Liver (tissue), 9 donors: ENCODE results near the gene CSF2RB. TPM values are rescaled to one million over a fixed set of nuclear protein-coding genes. Genes with fewer than 3 reads are reported as not detected.

Experiments used
- DNase-seq: peaks from one replicate; pipeline ENCODE4 v3.0.0-alpha.2; 2017; ENCODE audit warnings: low spot score
- H3K27ac ChIP-seq, 2 donors: one replicate each; pipeline ENCODE4 v1.7.0; 2013; ENCODE audit warnings: inconsistent platforms in 2 of 2, low read length in 2 of 2, control low read depth in 1 of 2, low read depth in 1 of 2, mild to moderate bottlenecking in 1 of 2
- H3K27me3 ChIP-seq, 4 donors: one replicate each; pipeline versions ENCODE4 v1.6.1 to v1.7.0; 2013; ENCODE audit warnings: low read length in 3 of 4, inconsistent platforms in 1 of 4, mild to moderate bottlenecking in 1 of 4, moderate library complexity in 1 of 4; ENCODE audit not compliant: control insufficient read depth in 4 of 4, insufficient read depth in 4 of 4
- H3K36me3 ChIP-seq, 4 donors: one replicate each; pipeline versions ENCODE4 v1.6.1 to v1.7.0; 2013; ENCODE audit warnings: low read length in 3 of 4, mild to moderate bottlenecking in 3 of 4, low read depth in 1 of 4, moderate library complexity in 1 of 4; ENCODE audit not compliant: control insufficient read depth in 4 of 4, insufficient read depth in 3 of 4
- H3K4me1 ChIP-seq, 4 donors: one replicate each; pipeline versions ENCODE4 v1.6.1 to v1.7.0; 2013; ENCODE audit warnings: low read length in 3 of 4, mild to moderate bottlenecking in 3 of 4, moderate library complexity in 1 of 4; ENCODE audit not compliant: control insufficient read depth in 4 of 4, insufficient read depth in 4 of 4
- H3K4me3 ChIP-seq, 3 donors: one replicate each; pipeline versions ENCODE4 v1.6.1 to v1.7.0; 2013; ENCODE audit warnings: low read length in 3 of 3, control low read depth in 1 of 3, low read depth in 1 of 3, mild to moderate bottlenecking in 1 of 3
- H3K9ac ChIP-seq, 2 donors: one replicate each; pipeline ENCODE4 v1.7.0; 2013; ENCODE audit warnings: low read length in 2 of 2, mild to moderate bottlenecking in 2 of 2, moderate library complexity in 2 of 2, control low read depth in 1 of 2, low read depth in 1 of 2
- H3K9me3 ChIP-seq, 4 donors: one replicate each; pipeline versions ENCODE4 v1.6.1 to v1.7.0; 2013; ENCODE audit warnings: low read length in 3 of 4; ENCODE audit not compliant: control insufficient read depth in 4 of 4
- EGR1 ChIP-seq, 2 donors: IDR thresholded peaks; 2 replicates each; pipeline ENCODE4 v1.6.1; 2016 to 2018; ENCODE audit warnings: antibody characterized with exemption in 2 of 2, low read depth in 2 of 2
- FOXA1 ChIP-seq: IDR thresholded peaks from 2 replicates; pipeline ENCODE4 v1.6.1; 2016; ENCODE audit warnings: antibody characterized with exemption
- FOXA2 ChIP-seq: IDR thresholded peaks from 2 replicates; pipeline ENCODE4 v1.6.1; 2016; ENCODE audit warnings: antibody characterized with exemption
- GABPA ChIP-seq, 2 donors: IDR thresholded peaks in 1 of 2; conservative IDR thresholded peaks in 1 of 2; 2 replicates each; pipeline ENCODE4 v1.6.1; 2016; ENCODE audit warnings: antibody characterized with exemption in 2 of 2, mild to moderate bottlenecking in 1 of 2, moderate library complexity in 1 of 2
- HNF4A ChIP-seq, 2 donors: conservative IDR thresholded peaks; 2 replicates each; pipeline ENCODE4 v1.6.1; 2016; ENCODE audit warnings: antibody characterized with exemption in 2 of 2, mild to moderate bottlenecking in 2 of 2
- HNF4G ChIP-seq: IDR thresholded peaks from 2 replicates; pipeline ENCODE4 v1.6.1; 2016; ENCODE audit warnings: antibody characterized with exemption
- JUND ChIP-seq, 2 donors: IDR thresholded peaks; 2 replicates each; pipeline ENCODE4 v1.6.1; 2016; ENCODE audit warnings: antibody characterized with exemption in 2 of 2
- NR2F2 ChIP-seq: IDR thresholded peaks from 2 replicates; pipeline ENCODE4 v1.6.1; 2016; ENCODE audit warnings: antibody characterized with exemption
- RAD21 ChIP-seq, 2 donors: IDR thresholded peaks; 2 replicates each; pipeline ENCODE4 v1.6.1; 2016; ENCODE audit warnings: antibody characterized with exemption in 2 of 2, mild to moderate bottlenecking in 2 of 2
- RXRA ChIP-seq, 2 donors: IDR thresholded peaks; 2 replicates each; pipeline ENCODE4 v1.6.1; 2017 to 2018; ENCODE audit warnings: antibody characterized with exemption in 2 of 2, mild to moderate bottlenecking in 1 of 2
- SP1 ChIP-seq: IDR thresholded peaks from 2 replicates; pipeline ENCODE4 v1.6.1; 2018; ENCODE audit warnings: antibody characterized with exemption, mild to moderate bottlenecking
- TAF1 ChIP-seq: conservative IDR thresholded peaks from 2 replicates; pipeline ENCODE4 v1.6.1; 2016; ENCODE audit warnings: antibody characterized with exemption, mild to moderate bottlenecking
- YY1 ChIP-seq: IDR thresholded peaks from 2 replicates; pipeline ENCODE4 v1.6.1; 2016; ENCODE audit warnings: antibody characterized with exemption, mild to moderate bottlenecking
- WGBS: extraction: QIAGEN DNeasy Blood & Tissue Kit; methylation state at CpG from one replicate; pipeline ENCODE4 v1.1.7; 2013; 5-methylcytosine and 5-hydroxymethylcytosine counted together
- polyA plus RNA-seq, 2 donors: library from polyadenylated mRNA; stranded (reverse) in 1 of 2; unstranded in 1 of 2; fragments of 200-250 nt in 1 of 2; fragments of >200 nt in 1 of 2; fragmentation: Nextera tagmentation in 1 of 2; extraction: Ambion mirVana in 1 of 2; gene quantifications; one replicate each; pipeline versions ENCODE4 v1.2.1 to v1.2.3, GENCODE V29; 2013 to 2015
- total RNA-seq, 2 donors: library from RNA; depleted of rRNA; stranded (reverse); fragments of >200 nt; gene quantifications; one replicate each; pipeline ENCODE4 v1.2.3, GENCODE V29; 2014
- TF ChIP-seq, protein P1 (sequence below): IDR thresholded peaks from 2 replicates; pipeline ENCODE4 v1.6.1; 2016; ENCODE audit warnings: antibody characterized with exemption, mild to moderate bottlenecking
- TF ChIP-seq, protein P2 (sequence below): IDR thresholded peaks from 2 replicates; pipeline ENCODE4 v1.6.1; 2016; ENCODE audit warnings: antibody characterized with exemption
- TF ChIP-seq, protein P3 (sequence below): fragments of 150-350 bp; IDR thresholded peaks from 2 replicates; pipeline ENCODE4 v1.5.1; 2017; ENCODE audit warnings: improper control_type of control experiment, low read depth, low read length; ENCODE audit not compliant: missing input control
- TF ChIP-seq, protein P4 (sequence below): IDR thresholded peaks from 2 replicates; pipeline ENCODE4 v1.6.1; 2016; ENCODE audit warnings: antibody characterized with exemption
- TF ChIP-seq, protein P5 (sequence below): IDR thresholded peaks from 2 replicates; pipeline ENCODE4 v1.6.1; 2016; ENCODE audit warnings: antibody characterized with exemption
- donor health status: healthy.
- donor health status: healthy.
- donor health status: healthy.
- donor health status: healthy.
- donor health status: healthy.

Gene CSF2RB
- total and polyA plus RNA-seq, 4 donors, result 0.72 to 10.5 (median 2.3) TPM

DNA sequence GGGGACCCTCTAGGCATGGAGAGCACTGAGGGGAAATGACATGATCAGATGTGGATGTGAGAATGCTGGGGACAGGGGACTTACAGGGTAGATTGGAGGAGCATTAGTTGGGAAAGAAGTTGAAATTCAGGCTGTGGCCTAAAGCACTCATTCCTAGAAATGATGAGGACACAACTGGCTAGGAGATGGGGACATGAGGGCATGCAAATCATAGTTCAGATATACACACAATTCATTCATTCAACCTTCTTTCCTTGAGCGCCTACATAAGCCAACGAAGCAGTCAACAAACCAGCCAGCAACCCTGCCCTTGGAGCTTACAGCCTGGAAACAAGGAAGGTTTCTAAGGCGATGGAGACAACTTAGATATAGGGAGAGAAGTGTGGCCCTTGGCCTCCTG is 14.2 kb downstream of the CSF2RB start:
- Histone ChIP-seq H3K4me3 (no peak overlapping the region), H3K36me3 (no peaks in the 10 kb centered on the region), H3K9ac (no peak overlapping the region), H3K4me1 (no peaks in the 10 kb centered on the region), H3K27ac (no peak overlapping the region), H3K27me3 (peaks cover 0 to 2% (median 0%) of the 10 kb centered on the region in 4 donors), H3K9me3 (no peaks in the 10 kb centered on the region)
- DNase-seq, result peak; percentile 13
- WGBS, result 59% methylated on average over 3 of the region's 3 CpGs
- no peak for TF ChIP-seq JUND (IDR thresholded peaks at IDR 0.05)
- TF ChIP-seq, protein P1, sequence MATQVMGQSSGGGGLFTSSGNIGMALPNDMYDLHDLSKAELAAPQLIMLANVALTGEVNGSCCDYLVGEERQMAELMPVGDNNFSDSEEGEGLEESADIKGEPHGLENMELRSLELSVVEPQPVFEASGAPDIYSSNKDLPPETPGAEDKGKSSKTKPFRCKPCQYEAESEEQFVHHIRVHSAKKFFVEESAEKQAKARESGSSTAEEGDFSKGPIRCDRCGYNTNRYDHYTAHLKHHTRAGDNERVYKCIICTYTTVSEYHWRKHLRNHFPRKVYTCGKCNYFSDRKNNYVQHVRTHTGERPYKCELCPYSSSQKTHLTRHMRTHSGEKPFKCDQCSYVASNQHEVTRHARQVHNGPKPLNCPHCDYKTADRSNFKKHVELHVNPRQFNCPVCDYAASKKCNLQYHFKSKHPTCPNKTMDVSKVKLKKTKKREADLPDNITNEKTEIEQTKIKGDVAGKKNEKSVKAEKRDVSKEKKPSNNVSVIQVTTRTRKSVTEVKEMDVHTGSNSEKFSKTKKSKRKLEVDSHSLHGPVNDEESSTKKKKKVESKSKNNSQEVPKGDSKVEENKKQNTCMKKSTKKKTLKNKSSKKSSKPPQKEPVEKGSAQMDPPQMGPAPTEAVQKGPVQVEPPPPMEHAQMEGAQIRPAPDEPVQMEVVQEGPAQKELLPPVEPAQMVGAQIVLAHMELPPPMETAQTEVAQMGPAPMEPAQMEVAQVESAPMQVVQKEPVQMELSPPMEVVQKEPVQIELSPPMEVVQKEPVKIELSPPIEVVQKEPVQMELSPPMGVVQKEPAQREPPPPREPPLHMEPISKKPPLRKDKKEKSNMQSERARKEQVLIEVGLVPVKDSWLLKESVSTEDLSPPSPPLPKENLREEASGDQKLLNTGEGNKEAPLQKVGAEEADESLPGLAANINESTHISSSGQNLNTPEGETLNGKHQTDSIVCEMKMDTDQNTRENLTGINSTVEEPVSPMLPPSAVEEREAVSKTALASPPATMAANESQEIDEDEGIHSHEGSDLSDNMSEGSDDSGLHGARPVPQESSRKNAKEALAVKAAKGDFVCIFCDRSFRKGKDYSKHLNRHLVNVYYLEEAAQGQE, result no peak
- TF ChIP-seq FOXA2, result no peak
- TF ChIP-seq TAF1, result no peak
- no peak for TF ChIP-seq GABPA (IDR thresholded peaks at IDR 0.05 in 1 of 2, conservative IDR thresholded peaks at IDR 0.05 in 1 of 2)
- TF ChIP-seq EGR1 (IDR thresholded peaks at IDR 0.05; ENCODE audit: low read depth in 2 of 2), result no peak
- TF ChIP-seq, protein P2, sequence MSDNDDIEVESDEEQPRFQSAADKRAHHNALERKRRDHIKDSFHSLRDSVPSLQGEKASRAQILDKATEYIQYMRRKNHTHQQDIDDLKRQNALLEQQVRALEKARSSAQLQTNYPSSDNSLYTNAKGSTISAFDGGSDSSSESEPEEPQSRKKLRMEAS, result no peak
- TF ChIP-seq, protein P3, sequence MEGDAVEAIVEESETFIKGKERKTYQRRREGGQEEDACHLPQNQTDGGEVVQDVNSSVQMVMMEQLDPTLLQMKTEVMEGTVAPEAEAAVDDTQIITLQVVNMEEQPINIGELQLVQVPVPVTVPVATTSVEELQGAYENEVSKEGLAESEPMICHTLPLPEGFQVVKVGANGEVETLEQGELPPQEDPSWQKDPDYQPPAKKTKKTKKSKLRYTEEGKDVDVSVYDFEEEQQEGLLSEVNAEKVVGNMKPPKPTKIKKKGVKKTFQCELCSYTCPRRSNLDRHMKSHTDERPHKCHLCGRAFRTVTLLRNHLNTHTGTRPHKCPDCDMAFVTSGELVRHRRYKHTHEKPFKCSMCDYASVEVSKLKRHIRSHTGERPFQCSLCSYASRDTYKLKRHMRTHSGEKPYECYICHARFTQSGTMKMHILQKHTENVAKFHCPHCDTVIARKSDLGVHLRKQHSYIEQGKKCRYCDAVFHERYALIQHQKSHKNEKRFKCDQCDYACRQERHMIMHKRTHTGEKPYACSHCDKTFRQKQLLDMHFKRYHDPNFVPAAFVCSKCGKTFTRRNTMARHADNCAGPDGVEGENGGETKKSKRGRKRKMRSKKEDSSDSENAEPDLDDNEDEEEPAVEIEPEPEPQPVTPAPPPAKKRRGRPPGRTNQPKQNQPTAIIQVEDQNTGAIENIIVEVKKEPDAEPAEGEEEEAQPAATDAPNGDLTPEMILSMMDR, result no peak
- TF ChIP-seq YY1, result no peak
- TF ChIP-seq HNF4A (conservative IDR thresholded peaks at IDR 0.05), result no peak
- TF ChIP-seq SP1, result no peak
- TF ChIP-seq, protein P4, sequence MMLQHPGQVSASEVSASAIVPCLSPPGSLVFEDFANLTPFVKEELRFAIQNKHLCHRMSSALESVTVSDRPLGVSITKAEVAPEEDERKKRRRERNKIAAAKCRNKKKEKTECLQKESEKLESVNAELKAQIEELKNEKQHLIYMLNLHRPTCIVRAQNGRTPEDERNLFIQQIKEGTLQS, result no peak
- TF ChIP-seq, protein P5, sequence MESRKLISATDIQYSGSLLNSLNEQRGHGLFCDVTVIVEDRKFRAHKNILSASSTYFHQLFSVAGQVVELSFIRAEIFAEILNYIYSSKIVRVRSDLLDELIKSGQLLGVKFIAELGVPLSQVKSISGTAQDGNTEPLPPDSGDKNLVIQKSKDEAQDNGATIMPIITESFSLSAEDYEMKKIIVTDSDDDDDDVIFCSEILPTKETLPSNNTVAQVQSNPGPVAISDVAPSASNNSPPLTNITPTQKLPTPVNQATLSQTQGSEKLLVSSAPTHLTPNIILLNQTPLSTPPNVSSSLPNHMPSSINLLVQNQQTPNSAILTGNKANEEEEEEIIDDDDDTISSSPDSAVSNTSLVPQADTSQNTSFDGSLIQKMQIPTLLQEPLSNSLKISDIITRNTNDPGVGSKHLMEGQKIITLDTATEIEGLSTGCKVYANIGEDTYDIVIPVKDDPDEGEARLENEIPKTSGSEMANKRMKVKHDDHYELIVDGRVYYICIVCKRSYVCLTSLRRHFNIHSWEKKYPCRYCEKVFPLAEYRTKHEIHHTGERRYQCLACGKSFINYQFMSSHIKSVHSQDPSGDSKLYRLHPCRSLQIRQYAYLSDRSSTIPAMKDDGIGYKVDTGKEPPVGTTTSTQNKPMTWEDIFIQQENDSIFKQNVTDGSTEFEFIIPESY, result no peak
- TF ChIP-seq HNF4G, result no peak
- TF ChIP-seq NR2F2, result no peak
- TF ChIP-seq FOXA1, result no peak
- TF ChIP-seq RAD21 (IDR thresholded peaks at IDR 0.05), result no peak
- no peak for TF ChIP-seq RXRA (IDR thresholded peaks at IDR 0.05)
